Cortex of kidney (tissue), 1 donor: ENCODE results near the gene FZD4.
"Not testable (repeated sequence)": the region's sequence is repeated elsewhere in the genome, so short reads cannot be mapped to it uniquely, and the experiment has no call there.

Source experiments
- DNase-seq: peaks from one replicate; lab custom pipeline; 2025; lab: John Stamatoyannopoulos, UW

FZD4 gene

GRCh38 chr11:86955361-86956120, at the start of gene FZD4:
FZD4 (minus strand) TSS chr11:86955395; CDS start chr11:86955085, 310 bp downstream.
- peak; percentile 25 for DNase-seq

GRCh38 chr11:87004281-87004680, 49.1 kb upstream of the FZD4 start:
- DNase-seq: not testable (repeated sequence)

GRCh38 chr11:87002918-87003317, 47.7 kb upstream of the FZD4 start:
- no peak for DNase-seq

- no peak for DNase-seq
Measured at GRCh38 chr11:86999859-87000753, 44.9 kb upstream of the FZD4 start.

- DNase-seq: no peak
Measured at GRCh38 chr11:86999388-86999787, 44.2 kb upstream of the FZD4 start.

- no peak for DNase-seq
Measured at GRCh38 chr11:86996953-86997570, 41.9 kb upstream of the FZD4 start.

GRCh38 chr11:86993031-86993430, 37.8 kb upstream of the FZD4 start:
- DNase-seq: no peak

- not testable (repeated sequence) for DNase-seq
Measured at GRCh38 chr11:86992340-86992739, 37.1 kb upstream of the FZD4 start.

GRCh38 chr11:86991341-86991740, 36.1 kb upstream of the FZD4 start:
- DNase-seq: no peak

GRCh38 chr11:86990515-86990914, 35.3 kb upstream of the FZD4 start:
- no peak for DNase-seq

- DNase-seq: no peak
Measured at GRCh38 chr11:86990031-86990430, 34.8 kb upstream of the FZD4 start.

GRCh38 chr11:86988351-86988881, 33.2 kb upstream of the FZD4 start:
- DNase-seq: no peak

- no peak for DNase-seq
Measured at GRCh38 chr11:86987679-86988078, 32.5 kb upstream of the FZD4 start.

GRCh38 chr11:86984701-86985100, 29.5 kb upstream of the FZD4 start:
- DNase-seq: no peak

GRCh38 chr11:86983021-86983488, 27.9 kb upstream of the FZD4 start:
- DNase-seq: no peak

GRCh38 chr11:86981777-86982540, 26.8 kb upstream of the FZD4 start:
- DNase-seq: no peak

- DNase-seq: no peak
Measured at GRCh38 chr11:86980086-86980796, 25.0 kb upstream of the FZD4 start.

- DNase-seq: no peak
Measured at GRCh38 chr11:86978756-86979608, 23.8 kb upstream of the FZD4 start.

GRCh38 chr11:86978247-86978646, 23.1 kb upstream of the FZD4 start:
- no peak for DNase-seq
